ENCODE measurements around the gene PIR.
A peak's percentile ranks its signal among the peaks of the same experiment; 100 is the strongest.

PIR gene

DNA sequence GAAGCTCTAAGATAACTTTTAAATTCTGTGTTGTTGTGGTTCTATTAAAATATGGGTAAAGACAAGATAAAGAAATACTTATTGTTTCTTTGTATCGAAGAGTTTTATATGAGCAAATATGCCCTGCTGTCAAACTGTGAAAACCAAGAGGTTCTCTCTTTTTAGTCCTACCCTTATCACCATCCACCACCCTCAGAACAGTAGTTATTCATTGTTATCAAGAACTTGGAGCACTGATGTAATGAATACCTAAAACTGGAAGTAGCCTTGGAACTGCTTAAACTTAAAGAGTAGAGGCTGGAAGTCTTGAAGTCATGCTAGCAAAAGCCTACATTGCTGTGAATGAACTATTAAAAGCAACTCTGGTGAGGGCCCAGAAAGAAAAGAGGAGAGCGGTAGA lies 9.2 kb downstream of the PIR start:
- DNase-seq (ENCODE audit: low read depth) = no peak

DNA sequence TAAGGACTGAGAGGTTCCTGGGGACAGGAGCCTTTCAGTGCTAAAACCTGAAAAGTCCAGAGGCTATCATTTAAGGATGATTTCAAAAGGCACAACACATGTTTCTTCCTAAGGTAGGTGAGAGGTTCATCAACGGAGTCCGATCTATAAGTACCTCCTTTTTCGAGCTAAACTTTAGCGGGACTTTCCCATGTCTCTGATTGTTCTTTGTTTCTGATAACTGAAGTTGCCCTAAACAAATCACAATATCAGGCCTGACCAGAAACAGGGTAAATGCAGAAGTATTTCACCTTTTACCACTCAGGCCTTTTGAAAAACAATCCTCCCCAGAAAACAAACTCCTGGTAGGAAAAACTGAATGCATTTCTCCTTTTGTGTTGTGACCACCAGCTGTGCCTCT lies 17.6 kb downstream of the PIR start:
- no peak for DNase-seq (ENCODE audit: low read depth)

DNA sequence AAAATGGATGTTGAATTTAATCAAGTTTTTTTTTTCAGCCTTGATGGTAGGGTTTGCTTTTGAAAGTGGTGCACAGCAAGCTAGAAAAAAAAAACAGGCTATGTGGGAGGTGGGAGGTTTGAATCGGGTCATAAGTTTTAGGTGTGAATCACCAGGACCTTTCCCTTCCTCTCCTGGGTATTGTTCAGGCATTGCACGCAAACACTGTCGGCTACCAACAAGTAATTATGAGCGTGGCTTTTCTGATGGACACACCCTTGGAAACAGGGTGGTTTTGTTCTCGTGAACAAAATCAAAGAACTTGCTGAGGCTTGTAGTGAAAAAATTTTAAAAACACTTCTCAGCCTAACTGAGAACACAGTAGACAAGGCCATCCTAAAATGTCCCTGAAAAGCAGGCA lies 18.1 kb downstream of the PIR start:
- DNase-seq (ENCODE audit: low read depth) = no peak

DNA sequence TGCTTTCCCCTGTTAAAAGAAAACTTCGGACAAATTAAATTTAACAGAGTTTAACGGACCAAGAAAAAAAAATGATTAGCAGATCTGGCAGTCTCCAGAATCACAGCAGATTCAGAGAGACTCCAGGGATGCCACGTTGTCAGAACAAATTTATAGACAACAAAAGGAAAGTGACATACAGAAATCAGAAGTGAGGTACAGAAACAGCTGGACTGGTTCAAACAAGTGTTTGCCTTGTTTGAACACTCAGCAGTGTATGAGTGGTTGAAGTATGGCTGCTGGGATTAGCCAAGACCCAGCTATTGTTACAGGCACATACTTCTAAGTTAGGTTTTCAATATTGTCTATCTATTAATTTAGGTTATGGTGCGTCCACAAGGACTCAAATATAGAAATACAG lies 19.1 kb downstream of the PIR start:
- no peak for DNase-seq (ENCODE audit: low read depth)

DNA sequence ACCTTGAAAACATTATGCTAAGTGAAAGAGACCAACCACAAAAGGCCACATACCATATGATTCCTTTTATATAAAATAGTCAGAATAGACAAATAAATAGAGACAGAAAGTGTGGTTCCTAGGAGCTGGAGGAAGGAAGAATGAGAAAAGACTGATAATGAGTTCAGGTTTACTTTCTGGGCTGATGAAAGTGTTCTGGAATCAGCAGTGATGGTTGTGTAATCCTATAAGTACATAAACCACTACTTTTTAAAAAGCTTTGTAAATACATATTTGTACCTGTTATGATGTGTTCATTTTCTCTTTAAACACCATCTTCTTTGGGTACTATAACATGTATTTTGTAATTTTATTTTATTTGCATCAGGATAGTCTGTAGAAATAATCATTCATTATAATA lies 20.6 kb downstream of the PIR start:
- no peak for DNase-seq (ENCODE audit: low read depth)

DNA sequence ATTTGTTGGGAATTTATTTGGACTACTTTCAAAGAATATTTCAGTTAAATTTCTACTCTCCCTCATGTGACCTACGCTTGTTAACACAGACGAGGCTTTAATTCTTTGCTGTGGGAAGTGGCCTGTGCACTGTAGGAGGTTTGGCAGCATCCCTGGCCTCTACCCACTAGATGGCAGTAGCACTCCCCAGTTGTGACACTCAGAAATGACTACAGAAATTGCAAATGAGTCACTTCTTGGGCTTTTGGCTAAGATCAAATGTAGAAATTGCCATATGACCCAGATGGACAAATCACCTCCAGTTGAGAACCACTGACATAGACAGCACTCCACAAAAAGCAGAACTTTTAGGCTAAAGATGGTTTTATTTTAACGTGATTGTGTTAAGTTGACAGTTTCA lies 22.1 kb downstream of the PIR start:
- DNase-seq (ENCODE audit: low read depth) = peak; percentile 46

DNA sequence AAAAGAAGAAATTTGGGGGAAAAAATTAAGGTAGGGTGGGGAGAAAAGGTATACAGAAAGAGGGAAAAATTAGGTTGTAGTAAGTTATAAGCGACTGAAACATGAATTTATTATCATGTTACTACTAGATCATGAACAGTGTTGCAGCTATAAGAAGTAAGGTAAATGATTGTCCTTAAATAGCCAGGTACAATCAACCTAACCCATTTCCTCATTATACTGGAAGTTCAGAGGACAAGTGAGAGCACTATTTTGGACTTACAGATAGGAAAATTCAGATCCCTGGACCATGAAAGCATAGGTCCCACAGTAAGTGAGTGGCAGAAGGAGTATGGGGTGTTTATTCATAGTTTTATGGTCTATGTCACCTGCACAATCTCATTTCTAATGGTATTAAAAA lies 23.5 kb downstream of the PIR start:
- no peak for DNase-seq (ENCODE audit: low read depth)

DNA sequence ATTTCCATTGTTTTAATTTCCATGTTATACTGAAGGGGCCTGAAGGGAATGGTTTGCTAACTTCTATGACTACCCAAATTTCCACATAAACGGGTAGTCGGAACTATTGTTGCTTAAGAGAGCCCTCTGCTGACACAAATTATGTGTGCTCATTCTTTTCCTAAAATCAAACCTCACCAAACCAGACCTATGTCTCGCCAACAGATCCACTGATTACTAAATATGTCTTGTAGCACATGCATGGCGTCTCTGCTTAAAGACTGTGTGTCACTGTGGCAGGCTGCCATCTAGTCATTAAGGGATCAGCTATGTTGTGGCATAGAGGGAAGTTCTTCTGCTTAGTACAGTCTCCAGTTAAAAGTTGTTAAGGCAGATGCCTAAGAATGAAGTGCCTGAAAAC lies 25.1 kb downstream of the PIR start:
- DNase-seq (ENCODE audit: low read depth) = no peak

DNA sequence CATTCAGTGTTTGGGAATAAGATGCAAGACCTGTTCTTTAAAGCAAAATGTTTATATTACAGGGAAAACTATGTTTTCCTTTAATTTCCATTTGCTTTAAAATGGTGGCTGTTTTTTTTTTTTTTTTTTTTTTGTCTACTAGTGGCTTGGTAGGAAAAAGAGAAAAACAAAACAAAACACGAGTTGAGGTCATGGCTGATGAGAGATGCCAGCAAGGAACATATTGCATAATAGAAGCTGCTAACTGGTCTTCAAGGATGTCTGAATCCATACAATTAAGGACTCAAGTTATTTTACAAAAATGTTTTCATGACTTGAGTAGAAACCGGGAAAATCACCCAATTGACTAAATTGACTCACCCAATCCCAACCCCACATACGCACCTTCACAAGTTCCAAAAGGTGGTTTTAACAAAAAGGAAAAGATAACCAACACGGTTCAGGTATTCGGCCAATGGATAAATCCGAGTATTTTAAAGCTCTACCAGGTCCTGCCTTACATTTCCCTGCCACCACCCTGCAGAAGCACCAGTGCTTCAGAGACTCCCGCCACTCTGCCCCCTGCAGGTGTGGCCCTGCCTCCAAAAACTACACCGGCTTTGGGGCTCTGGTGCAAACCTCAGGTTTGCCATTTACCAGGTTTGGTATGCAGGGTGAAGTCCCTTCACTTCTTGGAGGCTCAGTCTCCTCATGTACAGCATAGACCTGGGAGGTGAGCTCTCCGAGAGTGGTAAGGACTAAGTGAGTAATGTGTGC lies 27.1 kb downstream of the PIR start:
- DNase-seq (ENCODE audit: low read depth) = no peak

DNA sequence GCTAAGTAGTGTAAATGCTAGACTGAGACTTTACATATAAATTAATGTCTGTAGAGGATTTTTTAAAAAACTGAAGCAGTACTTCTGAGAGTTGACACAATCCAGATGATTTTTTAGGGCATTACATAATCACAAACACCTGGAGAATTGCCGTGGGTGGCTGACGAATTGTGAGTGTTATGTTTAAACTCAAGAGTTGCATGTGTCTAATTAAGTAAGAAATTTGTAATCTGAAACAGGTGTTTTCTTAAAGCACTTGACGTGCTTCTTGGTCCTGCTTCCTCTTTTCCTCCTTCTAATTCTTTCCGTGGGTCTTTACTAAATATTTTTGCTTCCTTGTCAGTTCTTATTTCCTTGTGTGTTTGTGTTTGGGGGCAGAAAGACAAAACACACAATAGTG lies 27.8 kb downstream of the PIR start:
- no peak for DNase-seq (ENCODE audit: low read depth)

DNA sequence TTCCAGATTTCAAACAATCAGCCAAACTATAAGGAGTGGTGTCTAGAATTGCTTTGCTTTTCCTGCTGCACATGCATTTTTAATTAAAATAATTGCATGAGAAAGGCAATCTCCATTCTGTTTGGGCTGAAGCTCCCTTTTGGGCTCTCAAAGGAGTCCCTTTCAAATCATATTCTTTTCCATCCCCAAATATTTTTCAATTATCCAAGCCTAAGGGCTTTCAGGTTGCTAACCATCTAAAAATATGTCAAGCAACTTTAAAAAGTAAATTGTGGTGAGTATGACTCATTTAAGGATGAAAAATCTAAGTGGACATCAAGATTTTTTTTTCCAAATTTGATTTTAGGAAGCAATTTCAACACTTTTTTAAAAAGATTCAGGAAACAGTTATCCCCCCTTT lies 28.4 kb downstream of the PIR start:
- DNase-seq (ENCODE audit: low read depth) = no peak

DNA sequence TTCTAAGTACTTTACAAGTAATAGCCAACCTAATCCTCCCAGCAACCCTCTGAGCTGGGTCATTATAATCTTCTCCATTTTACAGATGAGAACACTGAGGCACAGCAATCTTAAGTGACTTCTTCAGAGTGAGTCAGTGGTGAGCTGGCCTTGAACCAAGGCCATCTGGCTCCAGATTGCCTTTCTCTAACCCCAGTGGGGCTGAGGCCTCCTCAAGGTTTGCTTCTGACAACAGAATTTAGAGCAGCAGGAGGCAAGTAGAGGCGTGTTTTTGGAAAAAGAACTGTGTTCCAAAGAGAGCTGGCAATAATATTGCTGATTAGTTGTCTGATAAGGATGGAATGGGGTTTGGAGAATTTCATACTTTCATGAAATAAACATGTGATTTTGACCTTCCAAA lies 41.2 kb downstream of the PIR start:
- no peak for DNase-seq (ENCODE audit: low read depth)

DNA sequence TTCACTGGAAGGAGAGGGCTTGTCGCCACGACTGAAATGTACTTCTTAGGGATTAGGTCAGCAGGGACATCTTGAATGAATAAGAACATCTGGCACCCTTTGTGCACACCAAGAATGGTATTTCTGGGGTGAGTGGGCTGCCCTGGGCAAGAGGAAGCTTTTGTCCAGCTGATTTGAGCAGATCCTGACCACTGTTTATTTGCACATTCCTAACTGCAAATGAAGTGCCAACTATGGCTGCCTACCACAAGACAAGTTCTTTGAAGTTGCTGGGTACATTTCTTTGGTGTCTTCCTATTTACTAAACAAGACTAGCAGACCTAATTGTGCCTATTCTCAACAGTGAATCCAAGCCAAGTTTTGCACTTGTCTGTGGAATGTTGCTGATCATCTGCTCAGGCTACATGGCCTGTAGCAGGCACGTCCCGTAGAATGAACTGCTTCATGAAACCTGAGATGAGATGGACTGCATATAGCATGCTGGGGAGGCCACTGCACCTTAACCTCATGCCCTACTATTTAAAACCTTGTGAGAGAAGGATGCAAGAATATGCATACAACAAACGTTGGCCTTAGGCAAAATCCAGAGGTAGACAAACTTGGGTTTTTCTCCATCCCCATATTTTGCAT lies 45.0 kb downstream of the PIR start:
- DNase-seq (ENCODE audit: low read depth) = no peak

DNA sequence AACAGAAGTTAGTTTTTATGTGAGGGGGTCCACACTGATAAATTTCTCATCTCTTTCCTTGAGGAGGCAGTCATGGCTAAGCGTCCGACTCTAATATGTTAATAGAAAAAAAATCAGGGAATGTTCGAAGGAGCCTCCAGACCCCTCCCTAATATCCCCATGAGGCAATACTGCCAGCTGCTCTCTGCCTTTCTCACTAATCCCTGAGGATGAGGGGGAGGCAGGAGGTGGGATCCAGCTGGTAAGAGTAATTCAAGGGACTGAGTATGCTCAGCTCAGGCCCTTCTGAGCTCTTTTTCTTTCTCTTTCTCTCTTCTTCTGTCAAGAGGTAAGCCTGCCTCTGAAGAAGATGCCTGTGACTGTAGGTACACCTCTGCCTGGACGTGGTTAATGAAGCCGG lies 51.7 kb downstream of the PIR start:
- DNase-seq (ENCODE audit: low read depth) = no peak

DNA sequence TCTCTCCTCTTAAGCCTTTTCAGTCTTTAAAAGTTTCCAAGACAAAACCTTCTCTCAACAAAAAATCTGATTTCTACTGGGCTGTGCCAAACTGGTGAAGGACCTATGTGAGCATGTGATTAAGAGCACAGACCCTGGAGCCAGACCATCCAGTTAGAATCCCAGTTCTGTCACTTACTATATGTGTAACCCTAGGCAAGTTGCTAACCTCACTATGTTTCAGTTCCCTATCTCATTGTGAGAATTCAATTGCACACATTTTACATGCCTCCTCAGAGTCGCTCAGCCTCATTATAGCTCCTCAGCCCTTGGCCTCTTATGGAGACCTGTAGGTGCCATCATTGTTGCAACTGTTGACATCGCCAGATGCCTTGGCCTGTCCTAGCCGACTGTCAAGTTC lies 54.8 kb downstream of the PIR start:
- DNase-seq (ENCODE audit: low read depth) = no peak

DNA sequence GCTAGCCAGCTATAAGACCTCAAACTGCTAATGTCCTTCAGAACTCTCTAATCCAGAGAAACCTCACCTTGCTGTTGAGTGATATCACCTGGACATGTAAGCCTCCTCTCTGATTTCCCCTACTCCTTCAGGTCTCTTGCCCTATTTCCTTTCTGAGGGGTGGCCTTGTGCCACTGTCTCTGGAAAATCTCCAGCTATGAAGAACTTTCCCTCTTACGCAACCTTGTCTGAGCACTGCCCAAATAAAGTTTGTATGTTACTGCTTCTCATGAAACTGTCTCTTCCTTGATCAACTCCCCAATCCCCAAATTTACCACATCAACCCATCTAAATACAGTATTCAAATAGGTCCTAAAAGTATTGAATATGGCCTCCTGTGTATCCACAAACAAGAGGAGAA lies 55.4 kb downstream of the PIR start:
- no peak for DNase-seq (ENCODE audit: low read depth)

DNA sequence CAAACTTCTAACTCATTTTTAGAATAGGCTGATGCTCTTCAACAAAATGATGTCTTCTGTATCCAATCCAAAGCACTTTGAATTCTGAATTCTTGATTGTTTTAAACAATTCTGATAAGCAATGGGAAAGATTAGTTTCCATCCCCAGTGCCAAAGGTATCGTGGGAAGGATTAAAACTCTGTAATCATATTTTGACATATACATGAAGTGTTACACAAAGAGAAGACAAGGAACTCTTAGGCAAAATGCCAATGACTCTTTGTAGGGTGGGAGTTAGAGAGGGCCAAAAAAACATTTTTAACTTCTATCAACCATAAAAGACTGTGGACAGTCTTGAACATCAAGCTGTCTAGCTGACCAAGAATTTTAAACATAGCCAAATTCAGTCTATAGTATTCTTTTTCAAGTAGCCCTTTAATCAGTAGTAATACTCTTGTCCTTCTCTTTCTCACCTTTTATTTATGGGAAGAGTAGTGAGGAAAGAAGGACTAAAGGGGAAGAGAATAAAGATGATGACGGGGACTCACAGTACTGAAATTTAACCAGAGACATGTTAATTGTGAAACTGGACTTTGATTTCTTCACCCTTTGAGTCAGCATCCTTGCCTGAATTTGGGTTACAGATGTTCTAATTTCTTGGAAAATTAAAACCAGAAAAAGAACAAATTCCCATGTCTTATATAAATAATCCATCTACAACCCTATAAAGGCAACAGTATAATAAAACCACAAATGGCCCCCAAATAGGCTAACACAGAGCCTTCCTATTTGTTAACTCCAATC lies 57.1 kb downstream of the PIR start:
- DNase-seq (ENCODE audit: low read depth) = no peak

DNA sequence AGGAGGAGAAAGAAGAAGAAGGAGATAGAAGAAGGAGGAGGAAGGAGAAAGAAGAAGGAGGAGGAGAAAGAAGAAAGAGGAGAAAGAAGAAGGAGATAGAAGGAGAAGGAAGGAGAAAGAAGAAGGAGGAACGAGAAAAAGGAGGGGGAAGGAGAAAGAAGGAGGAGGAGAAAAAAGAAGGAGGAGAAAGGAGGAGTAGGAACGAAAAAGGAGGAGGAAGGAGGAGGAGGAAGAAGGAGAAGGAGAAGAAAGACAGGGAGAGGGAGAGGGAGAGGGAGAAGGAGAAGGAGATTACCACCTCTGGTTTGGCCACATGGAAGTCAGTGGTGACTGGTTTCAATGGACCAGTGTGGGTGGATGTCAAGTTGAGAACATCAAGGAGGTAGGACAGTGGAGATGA lies 58.9 kb downstream of the PIR start:
- DNase-seq (ENCODE audit: low read depth) = no peak

DNA sequence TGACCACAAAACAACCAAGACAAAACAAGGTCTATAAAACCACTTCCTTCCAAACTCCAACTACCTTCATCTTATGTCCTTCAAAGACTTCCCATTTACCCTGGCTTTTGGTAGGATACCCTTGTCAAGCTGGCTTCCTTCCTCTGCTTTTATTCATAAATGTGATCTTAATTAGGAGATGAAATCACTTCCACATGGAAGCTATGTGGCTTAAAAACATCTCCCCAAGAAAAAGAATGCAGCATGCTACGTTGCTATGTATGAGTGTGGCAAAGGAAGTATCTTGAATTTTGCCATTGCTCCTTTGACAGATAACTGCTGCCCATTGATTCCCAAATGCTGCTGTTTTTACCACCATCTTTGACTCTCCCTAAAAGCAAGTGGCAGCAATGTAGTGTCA lies 62.5 kb downstream of the PIR start:
- DNase-seq (ENCODE audit: low read depth) = no peak

DNA sequence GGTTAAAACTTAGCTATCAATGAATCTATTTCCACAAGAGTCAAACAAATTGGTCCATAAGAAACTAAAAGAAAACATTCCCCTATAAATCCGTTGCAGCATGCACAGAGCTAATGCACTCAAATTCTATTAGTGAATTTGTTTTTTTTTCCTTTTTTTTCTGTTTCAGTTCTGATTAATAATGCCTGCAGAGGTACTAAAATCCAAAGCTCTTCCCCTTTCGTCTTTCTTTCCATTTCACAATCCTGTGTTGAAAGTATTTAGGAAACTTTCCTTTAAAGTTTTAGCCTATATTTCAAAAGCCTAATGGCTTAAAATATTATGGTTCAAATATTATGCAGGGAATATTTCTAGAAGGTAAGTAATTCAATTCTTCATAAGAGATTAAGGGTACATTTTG lies 63.1 kb downstream of the PIR start:
- no peak for DNase-seq (ENCODE audit: low read depth)

DNA sequence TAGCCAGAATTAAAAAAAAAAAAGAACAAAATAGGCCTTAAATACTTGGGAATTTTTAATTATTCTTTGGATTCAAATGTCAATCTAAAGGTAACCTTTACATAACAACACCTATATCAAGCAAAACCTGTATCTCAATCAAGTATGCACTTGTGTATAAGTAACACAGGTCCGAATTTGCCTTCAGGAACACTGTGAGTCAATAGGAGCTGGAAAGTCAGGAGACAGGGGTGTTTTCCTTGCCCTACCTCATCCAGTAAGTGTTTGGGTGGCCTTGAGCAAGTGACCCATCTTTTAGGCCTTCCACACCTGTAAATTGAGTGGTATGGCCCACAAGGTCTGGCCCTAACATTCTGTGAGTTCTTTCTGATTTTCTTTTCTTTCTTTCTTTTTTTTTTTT lies 68.1 kb downstream of the PIR start:
- DNase-seq (ENCODE audit: low read depth) = no peak

DNA sequence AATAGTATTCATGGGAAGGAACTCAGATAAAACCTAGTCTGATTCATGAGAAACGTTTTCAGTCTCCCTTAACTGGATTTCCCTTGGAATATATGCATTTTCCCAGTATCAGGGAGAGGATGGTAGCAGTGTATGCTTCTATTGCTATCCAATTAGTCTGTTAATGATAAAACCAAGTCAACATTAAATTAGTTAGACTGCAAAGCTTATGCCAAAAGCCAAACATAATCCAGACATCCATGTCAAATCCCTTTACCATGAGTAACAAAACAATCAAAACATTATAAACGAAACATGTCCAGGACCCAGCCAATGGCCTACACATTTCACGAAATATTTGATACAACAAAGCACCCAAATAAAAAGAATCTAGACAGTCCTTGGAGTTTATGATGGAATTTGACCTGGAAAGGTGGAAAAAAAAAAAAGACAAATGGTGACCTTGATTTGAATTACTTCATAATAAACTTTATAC lies 74.4 kb downstream of the PIR start:
- no peak for DNase-seq (ENCODE audit: low read depth)

DNA sequence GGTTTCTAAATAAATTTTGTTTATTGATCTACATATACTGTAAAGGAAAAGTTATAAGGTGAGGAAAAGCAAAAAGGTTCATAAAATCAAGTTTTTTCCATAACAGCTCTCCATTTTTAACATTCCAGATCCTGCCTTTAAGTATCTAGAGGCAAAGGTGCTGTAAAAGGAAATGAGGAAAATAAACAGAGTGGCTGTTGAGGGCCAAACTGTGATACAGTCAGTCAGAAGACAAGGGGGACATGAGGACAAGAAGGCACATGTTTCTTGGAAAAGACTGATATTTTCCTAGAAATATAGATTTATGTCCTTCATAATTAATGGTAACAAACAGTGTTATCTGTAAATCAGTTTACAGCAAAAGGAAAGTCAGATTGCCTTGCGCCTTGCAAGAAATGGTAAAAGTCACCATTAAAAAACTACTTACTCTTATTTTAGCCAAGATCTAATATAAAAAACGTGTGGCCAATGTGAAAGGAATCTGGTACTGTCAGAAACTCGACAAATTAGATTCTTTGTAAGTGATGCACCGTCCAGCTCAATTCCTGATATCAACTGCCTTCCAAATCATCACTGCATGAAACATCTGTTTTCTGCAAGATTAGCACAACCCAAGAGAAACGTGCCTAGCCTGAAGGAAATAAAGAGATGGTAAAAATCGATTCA lies 75.0 kb downstream of the PIR start:
- DNase-seq (ENCODE audit: low read depth) = no peak

All from activated T-cell treated with anti-CD3 and anti-CD28 coated beads for 24 hours (primary cell).